Frontal cortex (tissue), 4 donors: ENCODE results near the gene ATRN. TPM values are rescaled to one million over a fixed set of nuclear protein-coding genes. Genes with fewer than 3 reads are reported as not detected.
"Not testable (repeated sequence)": the region's sequence is repeated elsewhere in the genome, so short reads cannot be mapped to it uniquely, and the experiment has no call there.

ENCODE experiments used
- DNase-seq, 2 donors: peaks; one replicate each; pipeline ENCODE4 v3.0.0; 2012; ENCODE audit warnings: low spot score in 2 of 2
- FAIRE-seq: peaks from 2 replicates; lab custom pipeline; 2012; peaks lifted over from hg19 to GRCh38; lab: Jason Lieb, UNC
- total RNA-seq: library from RNA; depleted of rRNA; stranded (reverse); fragments of >200 nt; gene quantifications from one replicate; pipeline ENCODE4 v1.2.3, GENCODE V29; 2014
- donor health status: control.
- donor health status: control.
- donor health status: control.

The ATRN gene
- total RNA-seq = 51.0 TPM

DNA sequence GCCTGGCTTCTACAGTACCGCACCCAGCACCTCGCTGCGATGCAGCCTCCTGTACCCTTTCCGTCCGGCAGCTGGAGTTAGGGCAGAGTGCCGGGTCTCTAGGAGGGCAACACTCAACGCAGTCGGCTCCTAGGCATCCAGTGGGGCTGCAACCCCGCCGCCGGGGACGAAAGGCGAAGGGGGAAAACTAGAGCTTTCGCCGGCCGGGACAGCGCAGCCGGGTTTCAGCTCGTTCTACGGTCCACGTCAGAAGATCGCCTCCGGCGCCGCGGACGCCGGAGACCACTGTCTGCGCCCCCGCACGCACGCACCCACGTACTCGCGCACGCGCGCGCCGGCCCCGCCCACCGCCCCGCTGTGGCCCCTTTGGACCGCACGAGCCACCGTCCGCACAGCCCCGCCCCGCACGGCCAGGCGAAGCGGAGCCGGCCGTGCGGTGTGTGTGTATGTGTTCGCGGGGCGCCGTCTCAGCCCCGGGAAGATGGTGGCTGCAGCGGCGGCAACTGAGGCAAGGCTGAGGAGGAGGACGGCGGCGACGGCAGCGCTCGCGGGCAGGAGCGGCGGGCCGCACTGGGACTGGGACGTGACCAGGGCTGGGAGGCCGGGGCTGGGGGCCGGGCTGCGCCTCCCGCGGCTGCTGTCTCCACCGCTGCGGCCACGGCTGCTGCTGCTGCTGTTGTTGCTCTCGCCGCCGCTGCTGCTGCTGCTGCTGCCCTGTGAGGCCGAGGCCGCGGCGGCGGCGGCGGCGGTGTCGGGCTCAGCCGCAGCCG lies at the start of gene ATRN:
TSS of gene ATRN (plus strand) at position 392 of the 770 bp plus-strand sequence. CDS start at position 482, 90 bp downstream.
- FAIRE-seq = no peak
- peak; percentile 95 to 96 for DNase-seq

- no peak for FAIRE-seq
- DNase-seq = no peak
These were observed 48.8 kb upstream of the ATRN start for GRCh38 chr20:3421985-3422384.

DNA sequence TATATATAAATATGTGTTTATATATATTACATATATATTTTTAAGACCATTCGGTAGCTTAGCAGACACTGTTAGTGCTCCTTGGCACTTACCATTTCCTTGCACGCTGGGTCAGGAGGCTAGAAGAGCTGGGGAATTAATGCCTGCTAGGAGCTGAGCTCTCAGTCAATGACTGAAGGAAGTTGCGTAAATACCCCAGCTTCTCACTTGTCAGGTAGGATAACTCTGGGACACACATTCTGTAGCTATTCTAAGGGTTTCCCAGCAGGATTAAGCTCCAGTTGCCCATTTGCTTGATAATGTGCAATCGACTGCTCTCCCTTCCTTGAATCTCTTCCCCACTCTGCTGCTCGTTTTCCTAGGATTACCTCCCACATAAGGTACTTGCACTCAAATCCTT lies 47.7 kb upstream of the ATRN start:
- DNase-seq (no peak), FAIRE-seq (no peak)

DNA sequence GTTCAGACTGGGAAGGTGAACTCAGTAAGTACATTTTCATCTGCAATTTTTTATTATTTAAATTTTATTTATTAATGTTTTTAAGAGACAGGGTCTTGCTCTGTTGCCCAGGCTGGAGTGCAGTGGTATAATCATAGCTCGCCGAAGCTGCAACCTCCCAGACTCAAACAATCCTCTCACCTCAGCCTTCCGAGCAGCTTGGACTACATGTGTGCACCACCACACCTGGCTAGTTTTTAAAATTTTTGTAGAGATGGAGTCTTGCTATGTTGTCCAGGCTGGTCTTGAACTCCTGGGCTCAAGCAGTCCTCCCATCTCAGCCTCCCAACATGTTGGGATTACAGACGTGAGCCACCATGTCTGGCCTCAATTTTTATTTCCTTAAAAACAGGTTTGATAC lies 44.1 kb upstream of the ATRN start:
- DNase-seq, FAIRE-seq: not testable (repeated sequence)

DNA sequence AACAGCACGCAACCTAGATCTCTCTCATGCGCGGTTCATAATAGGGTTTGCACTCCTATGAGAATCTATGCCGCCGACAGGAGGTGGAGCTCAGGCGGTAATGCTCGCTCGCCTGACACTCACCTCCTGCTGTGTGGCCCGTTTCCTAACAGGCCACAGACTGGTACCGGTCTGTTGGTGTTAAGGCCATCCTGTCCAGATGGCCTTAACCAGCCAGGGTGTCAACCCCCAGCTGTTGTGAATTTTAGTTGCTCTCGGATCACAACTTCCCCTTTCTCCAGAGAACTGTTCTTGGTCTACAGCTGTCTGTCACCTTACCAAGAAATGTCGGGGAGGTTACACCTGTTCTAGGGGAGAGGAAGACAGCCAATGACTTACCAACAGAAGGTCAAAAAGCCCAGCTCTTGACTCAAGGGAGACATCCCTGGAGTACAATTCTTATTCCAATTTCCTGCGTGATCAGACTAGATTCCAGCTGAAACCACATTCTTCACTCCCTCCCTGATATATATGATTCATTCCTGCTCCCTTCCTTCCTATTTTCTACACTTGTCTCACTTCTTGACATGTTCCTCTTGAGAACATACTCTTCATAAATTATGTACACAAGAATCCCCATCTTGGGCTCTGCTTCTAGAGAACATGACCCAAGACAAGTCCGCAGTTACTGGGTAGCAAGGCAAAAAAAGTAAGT lies 40.3 kb upstream of the ATRN start:
- FAIRE-seq = no peak
- no peak for DNase-seq

- FAIRE-seq (no peak), DNase-seq (no peak)
These were observed 39.7 kb upstream of the ATRN start for GRCh38 chr20:3431109-3431508.

DNA sequence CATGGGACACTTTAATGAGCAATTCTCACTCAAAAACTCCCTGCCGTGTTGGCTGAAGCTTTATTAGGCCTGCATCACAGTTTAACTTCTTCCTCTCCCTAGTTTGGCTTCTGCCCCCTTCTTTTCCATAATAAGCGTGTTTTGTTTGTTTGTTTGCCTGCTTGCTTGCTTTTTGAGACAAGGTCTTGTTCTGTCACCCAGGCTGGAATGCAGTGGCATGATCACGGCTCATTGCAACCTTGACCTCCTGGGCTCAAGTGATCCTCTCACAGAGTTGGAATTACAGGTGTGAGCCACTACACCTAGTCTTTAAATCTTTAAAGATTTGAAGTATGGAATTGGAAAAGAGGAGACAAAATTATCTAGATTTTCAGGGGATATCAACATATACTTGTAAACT lies 38.0 kb upstream of the ATRN start:
- no peak for FAIRE-seq
- DNase-seq = no peak

GRCh38 chr20:3433744-3434143 lies 37.1 kb upstream of the ATRN start:
- DNase-seq = no peak
- no peak for FAIRE-seq

- FAIRE-seq (no peak), DNase-seq (no peak)
These were observed 36.6 kb upstream of the ATRN start for GRCh38 chr20:3434232-3434631.

GRCh38 chr20:3436864-3437574 lies 33.8 kb upstream of the ATRN start:
- FAIRE-seq (no peak), DNase-seq (no peak)

GRCh38 chr20:3446779-3447178 lies 24.0 kb upstream of the ATRN start:
- DNase-seq (no peak), FAIRE-seq (no peak)

DNA sequence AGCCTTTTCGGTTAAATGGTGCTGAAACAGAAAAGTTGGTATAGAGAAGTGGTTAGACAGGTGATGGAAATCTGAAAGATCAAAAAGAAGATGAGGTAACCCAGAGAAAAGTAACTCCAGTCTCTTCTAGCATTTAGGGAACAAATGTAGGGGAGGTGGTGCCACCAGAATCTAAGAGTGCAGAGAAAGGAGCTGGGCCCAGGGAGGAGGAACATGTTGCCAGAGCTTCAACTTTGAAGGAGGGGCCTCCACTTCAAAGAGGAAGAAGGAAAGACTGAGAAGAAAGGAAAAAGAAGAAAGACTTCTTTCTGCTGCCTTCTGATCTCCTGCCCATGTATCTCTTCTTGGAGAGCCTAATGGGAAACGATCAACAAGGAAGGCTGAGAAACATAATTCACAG lies 23.5 kb upstream of the ATRN start:
- FAIRE-seq (no peak), DNase-seq (no peak)

- DNase-seq (no peak), FAIRE-seq (no peak)
These were observed 21.5 kb upstream of the ATRN start for GRCh38 chr20:3449319-3449718.

GRCh38 chr20:3452136-3452535 lies 18.7 kb upstream of the ATRN start:
- DNase-seq (no peak), FAIRE-seq (no peak)

- DNase-seq (no peak), FAIRE-seq (no peak)
These were observed 18.1 kb upstream of the ATRN start for GRCh38 chr20:3452690-3453089.

GRCh38 chr20:3454831-3455230 lies 16.0 kb upstream of the ATRN start:
- FAIRE-seq (no peak), DNase-seq (no peak)

DNA sequence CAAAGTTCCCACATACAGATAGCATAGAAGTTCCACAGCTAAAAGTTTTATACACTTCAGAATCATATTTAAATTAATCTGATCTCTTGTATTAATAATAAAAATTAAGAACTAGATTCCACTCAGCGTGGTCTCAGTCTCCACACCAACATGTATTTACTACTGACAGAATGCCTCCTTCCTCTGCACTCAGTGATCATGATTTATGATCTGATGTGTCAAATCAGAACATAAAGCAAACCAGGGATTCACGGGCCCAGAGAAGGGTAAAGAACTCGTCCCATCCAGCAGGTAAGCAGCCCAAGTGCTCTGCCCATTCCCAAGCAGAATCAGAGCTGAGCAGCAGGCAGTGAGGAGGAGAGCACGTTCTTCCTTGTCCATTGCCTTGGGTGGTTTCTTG lies 14.2 kb upstream of the ATRN start:
- FAIRE-seq = no peak
- no peak for DNase-seq

- no peak for DNase-seq
- no peak for FAIRE-seq
These were observed 10.9 kb upstream of the ATRN start for GRCh38 chr20:3459881-3460307.

DNA sequence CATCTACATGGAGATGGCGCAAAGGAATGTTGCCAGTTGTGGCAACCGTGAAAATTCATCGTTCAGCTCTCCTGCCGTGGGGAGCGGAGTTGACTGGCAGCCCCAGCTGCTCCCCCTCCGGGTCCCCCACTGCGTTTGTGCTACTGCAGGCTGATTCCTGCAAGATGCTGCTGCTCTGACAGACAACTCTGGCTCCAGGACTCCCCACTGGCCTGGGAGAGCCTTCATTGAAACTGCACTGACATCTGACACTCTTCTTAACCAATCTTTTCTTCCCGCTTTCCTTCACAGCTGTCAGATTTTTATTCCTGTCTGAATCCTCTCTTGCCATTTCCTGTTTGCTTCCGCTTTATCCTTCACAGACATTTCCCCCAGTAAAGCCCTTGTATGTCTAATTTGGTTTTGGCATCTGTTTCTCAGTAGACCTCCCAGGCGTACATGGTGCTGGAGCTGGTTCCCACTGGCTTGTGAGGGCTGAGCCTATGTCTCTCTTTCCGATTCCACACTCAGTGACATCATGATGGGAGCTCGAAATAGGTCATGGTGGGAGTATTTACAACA lies 9.5 kb upstream of the ATRN start:
- DNase-seq = no peak
- FAIRE-seq = no peak

- FAIRE-seq (no peak), DNase-seq (no peak)
These were observed 8.7 kb upstream of the ATRN start for GRCh38 chr20:3461911-3462677.
